OCI-LY3 (cell line): Measurements from ENCODE around the gene TUBA1B.

Experiments
- H2AFZ ChIP-seq: fragments of 200-600, 300-600 bp; shearing (Covaris generic); 2 replicates; pipeline ENCODE4 v1.6.0; 2014; ENCODE audit warnings: antibody characterized with exemption, low read depth, low read length
- H3K27ac ChIP-seq: fragments of 200-600, 300-600 bp; sonication (generic); 2 replicates; pipeline ENCODE4 v1.5.1; 2014; ENCODE audit warnings: mild to moderate bottlenecking, low read length, moderate library complexity, mixed read lengths
- H3K27me3 ChIP-seq: fragments of 200-600, 300-600 bp; sonication (generic); 2 replicates; pipeline ENCODE4 v1.6.1; 2014; ENCODE audit warnings: low read depth, low read length, mixed read lengths
- H3K36me3 ChIP-seq: fragments of 200-600, 300-600 bp; sonication (generic); replicated peaks from 2 replicates; pipeline ENCODE3; 2014; ENCODE audit warnings: low read depth, low read length, mixed read lengths
- H3K4me1 ChIP-seq: fragments of 300-600, 200-600 bp; sonication (generic); 2 replicates; pipeline ENCODE4 v1.6.1; 2014; ENCODE audit warnings: low read length, mixed read lengths
- H3K4me2 ChIP-seq: fragments of 200-600, 300-600 bp; sonication (generic); 2 replicates; pipeline ENCODE4 v1.6.1; 2014; ENCODE audit warnings: low read length, mixed read lengths
- H3K4me3 ChIP-seq: fragments of 300-600, 200-600 bp; sonication (generic); 2 replicates; pipeline ENCODE4 v1.5.1; 2014; ENCODE audit warnings: antibody characterized with exemption, mild to moderate bottlenecking, low read length, moderate library complexity
- H3K79me2 ChIP-seq: fragments of 300-600, 200-600 bp; shearing (Covaris generic); 2 replicates; pipeline ENCODE4 v1.6.1; 2014; ENCODE audit warnings: mild to moderate bottlenecking, low read length, mixed read lengths
- H3K9ac ChIP-seq: fragments of 300-600, 200-600 bp; shearing (Covaris generic); 2 replicates; pipeline ENCODE4 v1.6.0; 2014; ENCODE audit warnings: mild to moderate bottlenecking, low read length, moderate library complexity
- H3K9me3 ChIP-seq: fragments of 200-600, 300-600 bp; shearing (Covaris generic); 2 replicates; pipeline ENCODE4 v1.6.1; 2014; ENCODE audit warnings: low read length, mixed read lengths; ENCODE audit not compliant: insufficient read depth
- H4K20me1 ChIP-seq: fragments of 200-600, 300-600 bp; sonication (generic); 2 replicates; pipeline ENCODE4 v1.6.1; 2016; ENCODE audit warnings: low read length, mixed read lengths; ENCODE audit not compliant: insufficient read depth
- EZH2phosphoT487 ChIP-seq: fragments of 200-600 bp; shearing (Covaris generic); IDR thresholded peaks from 2 replicates; pipeline ENCODE4 v1.6.1; 2018; ENCODE audit warnings: antibody characterized with exemption, mixed run types, low read depth
- TF ChIP-seq, protein P1 (sequence below): fragments of 200-600, 300-600 bp; sonication (generic); IDR thresholded peaks from 2 replicates; pipeline ENCODE4 v1.5.1; 2014; ENCODE audit warnings: antibody characterized with exemption, low read length, low read depth

The TUBA1B gene

DNA sequence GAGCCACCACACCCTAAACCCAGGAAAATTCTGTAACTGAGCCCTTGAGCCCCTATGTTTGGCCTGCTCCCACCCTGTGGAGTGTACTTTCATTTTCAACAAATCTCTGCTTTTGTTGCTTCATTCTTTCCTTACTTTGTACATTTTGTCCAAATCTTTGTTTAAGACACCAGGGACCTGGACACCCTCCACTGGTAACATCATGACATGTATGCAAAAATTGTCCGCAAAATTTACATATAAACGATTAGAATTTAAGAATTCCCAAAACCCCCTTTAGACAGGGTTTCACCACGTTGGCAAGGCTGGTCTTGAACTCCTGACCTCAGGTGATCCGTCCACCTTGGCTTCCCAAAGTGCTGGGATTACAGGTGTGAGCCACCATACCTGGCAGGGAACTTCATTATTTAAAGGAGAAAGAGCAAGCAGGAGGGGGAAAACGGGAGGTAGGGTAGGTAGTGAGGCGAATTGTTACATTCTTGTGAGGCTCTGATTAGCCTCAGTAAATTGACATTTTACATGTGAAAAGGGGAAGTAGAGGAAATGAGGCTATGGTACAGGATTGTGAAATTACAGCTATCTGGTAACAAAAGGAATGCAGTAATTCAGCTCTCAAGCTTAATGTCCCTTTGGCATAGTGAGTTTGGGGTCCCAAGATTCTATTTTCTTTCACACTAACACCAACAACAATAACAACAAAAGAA, 30.0 kb upstream of the TUBA1B start:
- Histone ChIP-seq H3K4me3 (peak overlapping the region; percentile 30; the same call in 1 of the 2 replicates), H3K79me2 (no peaks in the 10 kb centered on the region), H3K27me3 (no peaks in the 10 kb centered on the region), H3K9me3 (no peaks in the 10 kb centered on the region), H3K4me1 (peaks cover 19% of the 10 kb centered on the region), H2AFZ (no peak overlapping the region), H3K4me2 (peak overlapping the region; percentile 56), H3K9ac (no peak overlapping the region), H3K27ac (no peak overlapping the region), H3K36me3 (no peaks in the 10 kb centered on the region), H4K20me1 (no peaks in the 10 kb centered on the region)
- no peak for TF ChIP-seq EZH2phosphoT487
- TF ChIP-seq, protein P1, sequence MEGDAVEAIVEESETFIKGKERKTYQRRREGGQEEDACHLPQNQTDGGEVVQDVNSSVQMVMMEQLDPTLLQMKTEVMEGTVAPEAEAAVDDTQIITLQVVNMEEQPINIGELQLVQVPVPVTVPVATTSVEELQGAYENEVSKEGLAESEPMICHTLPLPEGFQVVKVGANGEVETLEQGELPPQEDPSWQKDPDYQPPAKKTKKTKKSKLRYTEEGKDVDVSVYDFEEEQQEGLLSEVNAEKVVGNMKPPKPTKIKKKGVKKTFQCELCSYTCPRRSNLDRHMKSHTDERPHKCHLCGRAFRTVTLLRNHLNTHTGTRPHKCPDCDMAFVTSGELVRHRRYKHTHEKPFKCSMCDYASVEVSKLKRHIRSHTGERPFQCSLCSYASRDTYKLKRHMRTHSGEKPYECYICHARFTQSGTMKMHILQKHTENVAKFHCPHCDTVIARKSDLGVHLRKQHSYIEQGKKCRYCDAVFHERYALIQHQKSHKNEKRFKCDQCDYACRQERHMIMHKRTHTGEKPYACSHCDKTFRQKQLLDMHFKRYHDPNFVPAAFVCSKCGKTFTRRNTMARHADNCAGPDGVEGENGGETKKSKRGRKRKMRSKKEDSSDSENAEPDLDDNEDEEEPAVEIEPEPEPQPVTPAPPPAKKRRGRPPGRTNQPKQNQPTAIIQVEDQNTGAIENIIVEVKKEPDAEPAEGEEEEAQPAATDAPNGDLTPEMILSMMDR = no peak

DNA sequence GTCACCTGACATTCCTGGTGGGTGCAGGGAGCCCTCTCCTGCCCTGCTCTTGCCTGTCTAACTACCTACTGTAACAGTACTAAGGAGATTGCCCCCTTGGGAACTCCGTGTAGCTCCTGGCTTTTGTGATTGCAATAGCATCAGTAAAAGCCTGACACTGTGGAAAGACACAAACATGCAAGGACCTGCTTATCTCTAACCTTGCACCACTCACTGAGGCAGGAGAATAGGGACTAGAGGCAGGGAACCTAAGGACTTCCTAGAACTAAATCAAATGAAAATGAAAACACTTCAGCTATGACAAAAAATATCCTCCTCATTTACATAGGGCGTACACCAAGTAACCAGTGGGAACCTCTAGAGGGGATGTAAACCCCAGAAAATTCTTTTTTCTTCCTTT, 29.2 kb upstream of the TUBA1B start:
- Histone ChIP-seq H2AFZ (no peak overlapping the region), H3K4me1 (peaks cover 19% of the 10 kb centered on the region), H3K27me3 (no peaks in the 10 kb centered on the region), H3K27ac (no peak overlapping the region), H4K20me1 (no peaks in the 10 kb centered on the region), H3K4me3 (0 out of 2 replicates have a peak overlapping the region, but pooled peaks have one; percentile 30), H3K9me3 (no peaks in the 10 kb centered on the region), H3K4me2 (peak overlapping the region; percentile 56), H3K9ac (no peak overlapping the region), H3K36me3 (no peaks in the 10 kb centered on the region), H3K79me2 (no peaks in the 10 kb centered on the region)
- TF ChIP-seq, protein P1 = no peak
- no peak for TF ChIP-seq EZH2phosphoT487

DNA sequence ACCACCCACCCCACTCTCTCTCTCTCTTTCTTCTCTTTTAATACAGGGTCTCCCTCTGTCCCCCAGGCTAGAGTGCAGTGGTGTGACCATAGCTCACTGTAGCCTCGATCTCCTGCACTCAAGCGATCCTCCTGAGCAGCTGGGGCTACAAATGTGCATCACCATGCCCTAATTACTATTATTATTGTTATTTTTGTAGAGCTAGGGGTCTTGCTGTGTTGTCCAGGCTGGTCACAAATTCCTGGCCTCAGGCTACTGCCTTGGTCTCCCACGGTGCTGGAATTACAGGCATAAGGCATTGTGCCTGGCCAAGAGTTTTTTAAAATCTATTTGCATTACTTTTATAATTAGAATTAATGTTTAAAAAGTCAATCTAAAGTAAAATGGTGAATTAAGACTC, 23.0 kb upstream of the TUBA1B start:
- Histone ChIP-seq H4K20me1 (no peaks in the 10 kb centered on the region), H3K36me3 (no peaks in the 10 kb centered on the region), H3K4me3 (no peak overlapping the region), H3K79me2 (no peaks in the 10 kb centered on the region), H3K9me3 (no peaks in the 10 kb centered on the region), H3K9ac (no peak overlapping the region), H3K27ac (no peak overlapping the region), H3K4me1 (no peaks in the 10 kb centered on the region), H2AFZ (no peak overlapping the region), H3K27me3 (no peaks in the 10 kb centered on the region), H3K4me2 (no peak overlapping the region)
- TF ChIP-seq, protein P1 = no peak
- no peak for TF ChIP-seq EZH2phosphoT487

DNA sequence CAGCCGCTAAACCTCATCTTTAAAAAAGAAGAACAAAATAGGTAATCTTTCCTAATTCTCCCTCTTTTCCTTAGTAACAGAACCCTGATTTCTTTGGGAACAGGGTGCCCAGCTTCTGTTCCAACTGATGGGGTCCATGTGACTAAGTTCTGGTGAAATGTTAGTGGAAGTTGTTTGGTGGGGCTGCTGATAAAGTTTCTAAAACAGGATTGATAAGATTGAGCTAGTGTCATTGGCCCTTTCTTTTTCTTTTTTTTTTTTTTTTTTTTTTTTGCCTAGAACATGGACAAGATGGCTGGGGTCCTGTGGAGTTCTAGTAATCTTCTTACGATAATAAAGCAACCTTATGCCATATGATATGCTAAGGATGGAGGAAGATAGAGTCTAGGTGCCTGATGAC, 16.2 kb upstream of the TUBA1B start:
- Histone ChIP-seq H3K36me3 (no peaks in the 10 kb centered on the region), H3K79me2 (peaks cover 4% of the 10 kb centered on the region; the same call in 1 of the 2 replicates), H2AFZ (no peak overlapping the region), H3K4me3 (no peak overlapping the region), H3K9me3 (no peaks in the 10 kb centered on the region), H3K4me2 (no peak overlapping the region), H4K20me1 (no peaks in the 10 kb centered on the region), H3K9ac (no peak overlapping the region), H3K4me1 (no peaks in the 10 kb centered on the region), H3K27me3 (no peaks in the 10 kb centered on the region), H3K27ac (no peak overlapping the region)
- no peak for TF ChIP-seq EZH2phosphoT487
- TF ChIP-seq, protein P1 = no peak
